Ectodermal cell (in vitro differentiated cells): ENCODE data around the gene RBMS3.

Experiments used
- H3K27ac ChIP-seq: 2 replicates; pipeline ENCODE4 v1.7.0; 2013; ENCODE audit warnings: mild to moderate bottlenecking, low read depth, low read length; ENCODE audit not compliant: insufficient read depth, poor library complexity, severe bottlenecking
- H3K27me3 ChIP-seq: 2 replicates; pipeline ENCODE4 v1.7.0; 2013; ENCODE audit warnings: mild to moderate bottlenecking, low read length; ENCODE audit not compliant: insufficient read depth, control insufficient read depth, poor library complexity, severe bottlenecking
- H3K36me3 ChIP-seq: one replicate; pipeline ENCODE4 v1.7.0; 2013; ENCODE audit warnings: low read length; ENCODE audit not compliant: control insufficient read depth, insufficient read depth
- H3K4me1 ChIP-seq: one replicate; pipeline ENCODE4 v1.7.0; 2013; ENCODE audit warnings: low read length; ENCODE audit not compliant: control insufficient read depth, insufficient read depth
- H3K4me3 ChIP-seq: 2 replicates; pipeline ENCODE4 v1.7.0; 2013; ENCODE audit warnings: low read depth, low read length, control low read depth; ENCODE audit not compliant: insufficient read depth
- H3K9me3 ChIP-seq: 2 replicates; pipeline ENCODE4 v1.7.0; 2013; ENCODE audit warnings: mild to moderate bottlenecking, low read length, moderate library complexity; ENCODE audit not compliant: control insufficient read depth
- WGBS, 2 experiments: methylation state at CpG; one replicate each; pipeline ENCODE4 v1.1.7; 2013; ENCODE audit warnings: missing lambda C conversion rate in 2 of 2; 5-methylcytosine and 5-hydroxymethylcytosine counted together

Gene RBMS3

DNA sequence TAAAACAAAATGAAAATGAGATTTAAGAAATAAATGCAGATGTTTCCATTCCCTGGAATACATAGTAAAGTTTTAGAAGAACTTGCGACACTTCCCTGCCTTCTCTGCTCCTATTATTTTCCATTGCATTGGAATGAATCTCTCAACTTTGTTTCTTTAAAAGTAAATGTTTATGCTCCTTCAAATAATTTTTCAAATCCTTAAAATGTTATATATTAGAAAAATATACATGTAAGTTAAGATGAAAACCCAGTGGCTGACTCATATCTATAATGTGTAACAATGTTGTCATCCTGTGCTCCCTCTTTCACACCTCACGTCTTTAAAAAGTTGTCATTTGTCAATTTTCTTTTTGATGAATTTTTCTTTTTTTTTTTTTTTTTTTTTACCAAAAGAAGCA lies 3.6 kb downstream of the RBMS3 start:
- no peaks in the 10 kb centered on the region for H3K36me3 ChIP-seq
- no peaks in the 10 kb centered on the region for H3K9me3 ChIP-seq
- H3K4me1 ChIP-seq: peaks cover 20% of the 10 kb centered on the region
- no peak overlapping the region for H3K27ac ChIP-seq
- no peak overlapping the region for H3K4me3 ChIP-seq
- 100% methylated on average over 1 of the region's 2 CpGs; no CpG with 5 or more reads in 1 of the 2 experiments for WGBS, 2 experiments
- no peaks in the 10 kb centered on the region for H3K27me3 ChIP-seq

DNA sequence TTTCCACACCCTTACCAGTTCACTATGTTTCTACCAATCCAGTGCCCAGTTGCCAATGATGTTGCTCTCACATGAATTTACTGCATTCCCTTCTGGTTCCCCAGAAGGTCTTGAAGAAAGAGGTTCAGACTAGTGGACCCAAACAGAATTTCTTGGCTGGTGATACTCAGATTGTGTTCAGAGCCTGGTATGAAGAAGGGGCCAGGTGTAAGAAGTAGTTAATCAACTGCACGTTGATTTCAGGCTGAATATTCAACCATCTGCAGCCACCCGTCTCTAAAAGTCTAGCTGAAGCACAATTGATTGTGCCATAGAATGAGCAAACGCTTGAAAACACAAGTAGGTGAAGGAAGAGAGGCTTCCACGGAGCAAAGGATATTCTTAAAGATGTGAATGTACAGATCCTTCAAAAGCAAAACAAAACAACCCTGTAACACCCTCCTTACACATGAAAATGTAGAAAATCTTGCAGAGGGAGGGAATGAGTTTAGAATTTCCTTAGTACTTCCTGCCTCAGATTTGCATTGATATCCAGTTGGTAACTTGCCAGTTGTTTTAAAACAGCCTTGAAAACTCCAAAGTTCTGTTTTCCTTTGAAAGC lies 4.7 kb downstream of the RBMS3 start:
- WGBS, 2 experiments: 38 to 42% methylated on average over 2 to 4 of the region's 4 CpGs
- Histone ChIP-seq H3K4me1 (peaks cover 17% of the 10 kb centered on the region), H3K9me3 (no peaks in the 10 kb centered on the region), H3K27ac (no peak overlapping the region), H3K4me3 (no peak overlapping the region), H3K27me3 (no peaks in the 10 kb centered on the region), H3K36me3 (no peaks in the 10 kb centered on the region)

DNA sequence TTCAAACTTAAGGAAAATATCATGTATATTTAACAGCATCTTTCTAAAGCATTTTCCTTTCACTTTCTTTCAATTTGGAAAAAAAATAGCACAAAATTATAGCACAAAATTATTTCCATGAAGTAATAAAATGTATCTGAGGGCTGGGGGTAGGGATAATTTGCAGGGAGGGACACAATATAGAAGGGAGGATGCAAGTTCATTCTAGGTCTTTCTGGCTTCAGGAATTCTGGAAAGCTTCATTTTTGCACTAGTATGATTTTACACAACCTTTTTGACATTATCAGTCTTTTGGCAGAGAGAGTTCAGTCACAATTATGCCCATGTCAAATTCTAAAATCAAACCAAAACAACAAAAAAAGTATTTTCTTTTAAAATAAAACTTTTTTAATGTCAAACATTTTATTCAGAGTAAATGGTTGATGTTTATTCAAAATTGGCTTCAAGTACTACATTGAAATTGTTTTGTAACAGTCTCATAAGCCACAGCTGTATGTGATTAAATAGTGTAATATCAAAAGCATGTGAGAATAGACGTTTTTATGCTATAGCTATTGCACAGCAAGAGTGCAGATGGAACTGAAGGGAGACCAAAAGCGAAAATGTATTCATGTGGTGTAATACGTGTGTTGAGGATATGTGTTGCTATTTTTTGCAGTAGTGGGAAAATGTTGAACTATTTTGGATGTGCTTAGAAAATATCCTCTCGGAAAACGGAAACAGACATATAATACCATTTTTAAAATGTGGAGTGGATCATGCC lies 5.8 kb downstream of the RBMS3 start:
- Histone ChIP-seq H3K27ac (no peak overlapping the region), H3K4me3 (no peak overlapping the region)
- 91 to 92% methylated on average over 3 to 5 of the region's 5 CpGs for whole genome bisulfite sequencing, 2 experiments

DNA sequence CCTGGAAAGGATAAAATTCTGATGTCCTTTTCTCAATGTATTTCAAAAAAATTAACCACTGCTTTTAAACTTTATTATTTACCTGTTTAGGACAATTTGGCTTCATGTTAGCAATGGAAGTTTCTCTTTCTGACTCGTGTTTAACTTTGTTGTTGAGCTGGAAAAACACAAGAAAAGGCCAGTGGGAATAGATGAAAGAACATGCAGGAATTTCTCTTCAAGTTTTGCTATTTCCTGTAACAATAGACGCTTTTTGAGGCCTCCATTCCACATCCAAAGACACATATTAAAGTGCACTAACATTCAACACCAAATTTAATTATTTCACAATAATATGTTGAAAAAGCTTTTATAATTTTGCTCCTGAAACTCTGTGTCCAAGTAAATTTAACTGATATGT lies 9.7 kb downstream of the RBMS3 start:
- H3K27me3 ChIP-seq: no peaks in the 10 kb centered on the region
- 57 to 61% methylated on average over 2 of the region's 2 CpGs for WGBS, 2 experiments
- no peaks in the 10 kb centered on the region for H3K36me3 ChIP-seq
- no peak overlapping the region for H3K4me3 ChIP-seq
- H3K4me1 ChIP-seq: peaks cover 2% of the 10 kb centered on the region
- H3K27ac ChIP-seq: no peak overlapping the region
- no peaks in the 10 kb centered on the region for H3K9me3 ChIP-seq

More for the DNA sequence above, 5.8 kb downstream of the RBMS3 start:
- H3K36me3 ChIP-seq: no peaks in the 10 kb centered on the region
- H3K9me3 ChIP-seq: no peaks in the 10 kb centered on the region
- H3K4me1 ChIP-seq: peaks cover 17% of the 10 kb centered on the region
- H3K27me3 ChIP-seq: no peaks in the 10 kb centered on the region

DNA sequence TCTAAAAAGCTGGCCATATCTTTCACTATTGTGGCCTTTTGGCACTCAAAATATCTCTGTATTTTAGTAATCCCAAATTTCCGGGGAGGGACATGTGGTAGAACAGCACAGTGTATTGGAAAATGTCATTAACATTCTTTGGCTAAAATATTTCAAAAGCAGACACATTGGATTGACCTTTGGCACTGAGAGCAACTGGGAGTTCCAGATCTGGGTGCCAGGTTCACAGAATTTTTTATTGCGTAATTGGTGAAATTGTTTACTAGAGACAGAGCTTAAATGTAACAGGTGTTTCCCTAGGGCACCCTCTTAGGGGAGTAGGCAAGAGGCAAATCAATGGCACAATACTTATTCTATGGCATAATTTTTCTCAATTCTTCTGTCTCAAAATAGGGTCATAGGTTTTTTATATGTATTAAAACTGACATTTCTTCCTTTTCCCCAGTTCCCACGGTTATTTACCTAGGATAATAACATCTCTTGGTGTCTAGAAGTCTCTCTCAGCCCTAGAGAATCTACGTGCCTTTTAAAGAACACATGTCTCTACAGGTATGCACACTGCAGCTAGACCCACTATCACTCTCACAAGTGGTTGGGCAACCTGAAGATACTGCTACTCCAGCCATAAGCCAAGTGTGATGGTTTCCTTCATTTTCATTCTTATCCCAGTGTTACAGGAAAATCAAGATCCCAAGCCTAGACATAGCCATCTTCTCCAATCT lies 10.6 kb downstream of the RBMS3 start:
- H3K27me3 ChIP-seq: no peaks in the 10 kb centered on the region
- H3K36me3 ChIP-seq: no peaks in the 10 kb centered on the region
- no peak overlapping the region for H3K4me3 ChIP-seq
- no peaks in the 10 kb centered on the region for H3K4me1 ChIP-seq
- 90 to 95% methylated on average over 4 of the region's 4 CpGs for WGBS, 2 experiments
- no peak overlapping the region for H3K27ac ChIP-seq
- H3K9me3 ChIP-seq: no peaks in the 10 kb centered on the region

DNA sequence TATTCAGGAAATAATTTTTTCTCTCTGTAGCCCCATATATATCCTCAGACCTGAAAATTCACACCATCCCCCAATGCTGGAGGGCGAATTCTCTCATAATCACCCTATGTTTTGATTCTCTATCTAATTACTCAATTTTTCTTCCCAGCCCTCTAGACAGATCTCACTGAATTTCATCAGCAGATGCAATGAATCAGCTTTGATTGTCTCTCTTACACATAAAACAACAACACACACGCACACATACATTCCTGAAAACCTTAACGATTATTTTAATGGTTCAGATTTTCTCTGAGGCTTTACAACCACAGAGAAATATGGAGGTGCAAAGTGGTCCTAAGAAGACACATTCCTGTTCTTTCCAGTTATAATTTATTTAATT lies 11.1 kb downstream of the RBMS3 start:
- Histone ChIP-seq H3K27me3 (no peaks in the 10 kb centered on the region), H3K36me3 (no peaks in the 10 kb centered on the region), H3K4me3 (no peak overlapping the region), H3K9me3 (no peaks in the 10 kb centered on the region), H3K4me1 (no peaks in the 10 kb centered on the region), H3K27ac (no peak overlapping the region)
- 92% methylated on average over 3 of the region's 3 CpGs for WGBS, 2 experiments

DNA sequence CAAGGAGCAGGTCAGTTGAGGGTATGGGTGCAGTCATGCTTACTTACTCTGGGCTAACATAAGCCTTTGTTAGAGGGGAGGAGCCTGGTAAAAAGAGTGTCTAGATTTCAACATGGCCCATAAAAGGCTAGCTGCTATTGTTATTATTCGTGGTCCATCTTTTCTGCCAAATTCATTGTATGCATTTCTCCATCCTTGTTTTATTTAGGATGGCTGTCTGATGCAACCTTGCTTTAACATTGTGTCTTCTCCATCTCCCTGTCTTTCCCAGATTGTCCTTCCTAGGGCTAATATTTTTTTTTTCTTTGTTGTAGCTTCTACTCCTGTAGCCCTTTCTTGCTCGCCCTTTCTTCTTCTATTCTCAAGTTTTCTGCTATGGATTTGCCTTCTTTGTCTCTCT lies 12.6 kb downstream of the RBMS3 start:
- H3K27ac ChIP-seq: no peak overlapping the region
- 67 to 68% methylated on average over 2 of the region's 2 CpGs for WGBS, 2 experiments

DNA sequence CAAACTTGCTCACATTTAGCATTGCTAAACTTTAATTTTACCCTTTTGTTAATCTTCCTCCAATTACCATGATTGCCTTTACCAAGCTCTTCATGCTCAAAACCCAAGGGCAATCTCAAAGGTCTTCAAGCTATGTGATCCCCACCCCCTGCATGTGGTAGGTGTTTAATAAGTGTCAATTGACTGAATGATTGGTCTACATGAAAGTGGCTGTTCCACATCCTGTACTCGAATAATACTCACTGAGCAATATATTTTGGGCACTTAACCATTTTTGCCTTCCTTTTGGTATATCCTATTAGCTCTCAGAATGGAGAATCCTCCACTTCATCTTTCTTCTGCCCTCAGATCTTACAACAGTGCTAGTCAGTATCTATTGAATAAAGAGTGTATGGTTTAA lies 17.1 kb downstream of the RBMS3 start:
- 95 to 100% methylated on average over 1 of the region's 1 CpG for WGBS, 2 experiments
- Histone ChIP-seq H3K4me3 (no peak overlapping the region), H3K27me3 (no peaks in the 10 kb centered on the region), H3K36me3 (no peaks in the 10 kb centered on the region), H3K4me1 (no peaks in the 10 kb centered on the region), H3K9me3 (no peaks in the 10 kb centered on the region), H3K27ac (no peak overlapping the region)

More for the DNA sequence above, 12.6 kb downstream of the RBMS3 start:
- Histone ChIP-seq H3K36me3 (no peaks in the 10 kb centered on the region), H3K4me1 (no peaks in the 10 kb centered on the region), H3K9me3 (no peaks in the 10 kb centered on the region), H3K4me3 (no peak overlapping the region), H3K27me3 (no peaks in the 10 kb centered on the region)

DNA sequence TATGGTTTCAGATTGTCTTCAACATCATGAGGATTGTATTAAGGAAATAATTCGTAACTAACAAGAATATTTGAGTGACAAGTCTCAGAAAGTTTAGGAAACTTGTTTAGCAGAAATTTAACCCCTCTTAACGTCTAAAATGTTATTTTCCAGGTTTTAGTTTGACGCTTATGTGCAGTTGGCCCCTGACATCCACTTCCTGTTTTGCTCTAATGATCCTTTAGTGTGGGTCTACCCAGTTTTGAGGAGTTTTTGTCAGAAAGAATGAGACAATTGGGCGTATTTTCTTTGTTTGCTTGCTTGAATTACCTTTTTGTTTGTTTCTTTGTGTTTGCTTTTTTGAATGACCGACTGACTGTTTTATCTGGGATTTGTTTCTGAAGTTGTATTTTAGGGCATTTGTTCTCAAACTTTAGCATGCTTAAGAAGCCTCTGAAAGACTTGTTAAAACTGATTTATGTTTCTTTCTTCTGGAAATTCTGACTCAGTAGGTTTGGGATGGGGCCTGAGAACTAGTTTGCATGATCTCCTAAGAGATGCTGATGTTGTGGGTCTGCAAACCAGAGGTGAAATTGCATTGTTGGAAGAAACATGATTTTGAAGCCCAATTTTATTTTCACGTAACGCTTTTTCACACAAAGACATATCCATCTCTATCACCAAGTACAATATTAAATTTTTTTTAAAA lies 20.6 kb downstream of the RBMS3 start:
- H3K27me3 ChIP-seq: no peaks in the 10 kb centered on the region
- no peak overlapping the region for H3K4me3 ChIP-seq
- 62 to 80% methylated on average over 5 to 7 of the region's 7 CpGs for WGBS, 2 experiments
- H3K27ac ChIP-seq: no peak overlapping the region
- H3K36me3 ChIP-seq: no peaks in the 10 kb centered on the region
- H3K9me3 ChIP-seq: no peaks in the 10 kb centered on the region
- no peaks in the 10 kb centered on the region for H3K4me1 ChIP-seq

DNA sequence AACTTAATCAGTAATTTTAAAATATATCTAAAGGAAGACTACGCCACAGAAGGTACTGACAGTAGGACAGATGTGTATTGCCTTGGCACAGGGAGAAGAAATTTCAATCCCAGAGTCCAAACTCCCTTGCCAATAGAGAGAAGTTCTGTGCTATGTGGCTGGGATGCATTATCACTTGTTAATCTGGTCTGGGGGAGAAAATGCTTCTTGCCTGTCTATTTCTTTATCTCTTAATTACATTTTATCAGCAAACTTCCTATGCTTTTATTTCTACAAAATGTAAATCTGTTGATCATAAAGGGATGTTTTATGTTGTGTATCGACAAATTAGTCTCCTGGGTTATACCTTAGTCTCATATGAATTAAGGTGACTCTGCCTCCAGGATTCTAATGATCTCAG lies 21.7 kb downstream of the RBMS3 start:
- Histone ChIP-seq H3K36me3 (no peaks in the 10 kb centered on the region), H3K27ac (no peak overlapping the region), H3K4me3 (no peak overlapping the region), H3K27me3 (no peaks in the 10 kb centered on the region), H3K4me1 (no peaks in the 10 kb centered on the region), H3K9me3 (no peaks in the 10 kb centered on the region)
- 94 to 98% methylated on average over 2 of the region's 2 CpGs for WGBS, 2 experiments
